Esophagus squamous epithelium (tissue), 4 donors: Measurements from ENCODE around the gene STK11.

ENCODE experiments used
- CTCF ChIP-seq, 6 experiments: fragments of 450-650 bp in 4 of 6; fragments of 200-600 bp in 2 of 6; sonication (generic) in 2 of 6; IDR thresholded peaks; one replicate each; pipeline ENCODE4 v1.5.1; 2016 to 2019; ENCODE audit warnings: antibody characterized with exemption in 6 of 6, mild to moderate bottlenecking in 4 of 6, moderate library complexity in 4 of 6
- POLR2A ChIP-seq, 4 donors: fragments of 450-650 bp; IDR thresholded peaks; one replicate each; pipeline ENCODE4 v1.6.1; 2017; ENCODE audit warnings: antibody characterized with exemption in 4 of 4, mild to moderate bottlenecking in 4 of 4, moderate library complexity in 3 of 4

DNA sequence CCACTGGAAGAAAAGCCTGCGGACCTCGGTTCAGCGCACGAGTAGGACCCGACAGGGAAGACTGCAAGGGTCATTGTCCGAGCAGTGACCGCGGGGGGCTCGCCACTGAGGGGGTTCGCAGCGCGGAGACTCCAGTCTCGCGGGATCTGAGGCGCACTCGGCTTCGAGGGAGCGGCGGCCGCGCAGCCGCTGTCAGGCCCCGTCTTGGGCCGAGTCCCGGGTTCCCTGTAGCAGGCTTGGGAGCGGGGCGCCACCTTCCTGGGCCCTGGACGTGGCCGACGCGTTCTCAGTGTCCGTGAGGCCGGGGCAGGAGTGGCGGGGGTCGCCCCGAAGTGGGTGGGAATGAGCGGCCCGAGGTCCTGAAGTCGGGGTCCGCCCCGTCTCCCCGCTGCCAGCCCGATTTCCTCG, 69.3 kb downstream of the STK11 start:
- TF ChIP-seq POLR2A (IDR thresholded peaks at IDR 0.05), result no peak
- no peak for TF ChIP-seq CTCF (IDR thresholded peaks at IDR 0.05)
